ENCODE measurements around the gene KCTD2. TPM values are rescaled to one million over a fixed set of nuclear protein-coding genes. Genes with fewer than 3 reads are reported as not detected.

Gene KCTD2
- total RNA-seq (2011; cell fraction: chromatin; rRNA removed; ENCODE audit: low replicate concordance): 19.7 and 30.0 TPM in 2 replicates
- total RNA-seq (2011; cell fraction: nucleolus; rRNA removed): 16.8 and 17.0 TPM in 2 replicates
- total RNA-seq (2011; cell fraction: nucleoplasm; rRNA removed): 19.6 and 20.1 TPM in 2 replicates
- 11.2 and 15.3 TPM in 2 replicates for total RNA-seq (2014; rRNA removed)
- 13.5 and 13.8 TPM in 2 replicates for total RNA-seq (2014; rRNA removed; fragmentation: Illumina TruSeq; extraction: Trizol)
- 15.9 and 16.4 TPM in 2 replicates for total RNA-seq (2015; rRNA removed; fragmentation: Illumina TruSeq; extraction: Trizol)
- total RNA-seq (2021): 18.1 and 20.2 TPM in 2 replicates
- 32.5 and 32.9 TPM in 2 replicates for polyA plus RNA-seq (2011; rRNA removed)
- polyA plus RNA-seq (2011; cell fraction: cytosol; rRNA removed): 25.1 and 26.6 TPM in 2 replicates
- 21.0 and 22.5 TPM in 2 replicates for polyA plus RNA-seq (2011; cell fraction: nucleus; rRNA removed)
- 14.4 and 17.7 TPM in 2 replicates for polyA plus RNA-seq (2012)
- 22.3 and 22.9 TPM in 2 replicates for polyA plus RNA-seq (2014; fragmentation: Illumina TruSeq; extraction: Trizol)
- 1 to 10 TPM; 1.7 to 2.3 TPM for polyA plus RNA-seq (2014; fragmentation: Nextera tagmentation; extraction: Ambion mirVana)
- polyA plus RNA-seq (2014; rRNA removed): 15.8 and 16.0 TPM in 2 replicates
- polyA minus RNA-seq (2011; rRNA and poly(A)+ RNA removed): 19.9 and 22.9 TPM in 2 replicates
- 13.4 and 13.6 TPM in 2 replicates for polyA minus RNA-seq (2011; cell fraction: cytosol; rRNA and poly(A)+ RNA removed)
- 4.6 and 5.8 TPM in 2 replicates for polyA minus RNA-seq (2011; cell fraction: nucleus; rRNA and poly(A)+ RNA removed)
- Bru-seq, nascent RNA: percentile 61 among the genes with signal in this experiment
- percentile 69 among the genes with signal in this experiment for BruChase-seq, experiment 1, labeled RNA remaining after a 2-hour chase
- percentile 73 among the genes with signal in this experiment for BruChase-seq, experiment 2, labeled RNA remaining after a 6-hour chase
- long read RNA-seq, experiment 1, transcript KCTD2-201 (6 exons, 3,635 nt): major isoform, 19 of 75 reads
- long read RNA-seq, experiment 1, partial matches to known transcripts: 52 of 75 reads
- long read RNA-seq, experiment 1, other reads (novel, unspliced or antisense): 4 of 75 reads
- long read RNA-seq, experiment 2, transcript KCTD2-201 (6 exons, 3,635 nt): major isoform, 21 of 34 reads
- long read RNA-seq, experiment 2, partial matches to known transcripts: 3 of 34 reads
- long read RNA-seq, experiment 2, other reads (novel, unspliced or antisense): 9 of 34 reads
- long read RNA-seq, experiment 3, partial matches to known transcripts: 0 of 4 reads
- long read RNA-seq, experiment 3, other reads (novel, unspliced or antisense): 4 of 4 reads

- peak; percentile 94 for FAIRE-seq
- no peaks in the 10 kb centered on the region; the same call in 1 of the 2 replicates for H4K20me1 ChIP-seq (replicated peaks; ENCODE audit: control insufficient read depth, insufficient read depth, low read length)
- peak; percentile 97 to 99 (median 98) for DNase-seq (ENCODE audit: extremely low read depth in 1 of 4, low spot score in 3 of 4)
- peak; percentile 98 for ATAC-seq
- peak within 1 kb of the TSS; percentile 97 to 98 for H3K9ac ChIP-seq (ENCODE audit: insufficient read depth in 1 of 2, low read depth in 2 of 2, low read length in 2 of 2)
- H3K36me3 ChIP-seq (ENCODE audit: control insufficient read depth, insufficient read depth, low read length): peaks cover 32% of the 10 kb centered on the region; the same call in 2 of the 3 replicates
- peak within 1 kb of the TSS; percentile 96 for H3K4me2 ChIP-seq (ENCODE audit: insufficient read depth, low read length)
- peak within 1 kb of the TSS; percentile 100 for H3K4me3 ChIP-seq
- H3K27ac ChIP-seq (ENCODE audit: extremely low read depth, low read depth, low read length): peak within 1 kb of the TSS; percentile 97
- H3K27me3 ChIP-seq (ENCODE audit: control insufficient read depth in 2 of 2, insufficient read depth in 2 of 2, low read length in 2 of 2): no peaks in the 10 kb centered on the region
- peak within 1 kb of the TSS; percentile 86 for H2AFZ ChIP-seq (ENCODE audit: low read depth, low read length)
- intact Hi-C loops (cut with micrococcal nuclease) (loop anchor here (1.0 kb wide), 1 partner anchor 11 kb away; no protein-coding TSS in a partner anchor), in situ Hi-C loops (cut with MboI) (no loop called here)
- whole genome bisulfite sequencing (ENCODE audit: insufficient coverage, low coverage, missing lambda C conversion rate): under 1% methylated on average over 46 of the region's 72 CpGs
- TSS peak; percentile 79 for BruUV-seq (replicated peaks)
- ChIA-PET CTCF (ENCODE audit: low intra/inter-chr PET ratio) (interaction anchor here (0.7 to 1.1 kb wide), 2 partner anchors 84 to 215 kb away, joined by 3 read pairs; partner anchors contain the start of genes GGA3 and MRPS7), POLR2A (interaction anchor here (0.6 to 3.1 kb wide), 15 partner anchors 10 to 591 kb away, joined by 3 to 23 read pairs (median 3); partner anchors contain the start of genes FDXR and MRPL58)
- H3K4me1 ChIP-seq (replicated peaks in 1 of 2; ENCODE audit: control insufficient read depth in 2 of 2, insufficient read depth in 2 of 2, low read length in 2 of 2): peaks cover 11 to 15% of the 10 kb centered on the region in 2 experiments
- H3K9me1 ChIP-seq (ENCODE audit: control insufficient read depth, insufficient read depth, low read length): no peaks in the 10 kb centered on the region
- no peaks in the 10 kb centered on the region for H3K9me3 ChIP-seq (replicated peaks; ENCODE audit: control insufficient read depth, insufficient read depth, low read depth, low read length)
- peaks cover 48% of the 10 kb centered on the region for H3K79me2 ChIP-seq (ENCODE audit: control insufficient read depth, insufficient read depth, low read length)
- TF ChIP-seq CHD2 (IDR thresholded peaks at IDR 0.05; ENCODE audit: low read depth, low read length): peak; percentile 86
- TF ChIP-seq LCOR (CRISPR knock-in tag; IDR thresholded peaks at IDR 0.05): peak; percentile 76; the same call in 1 of the 2 replicates
- peak; percentile 94 for TF ChIP-seq NFYB (IDR thresholded peaks at IDR 0.05; ENCODE audit: extremely low read depth, insufficient read length)
- peak; percentile 92 for TF ChIP-seq TCF7L2 (IDR thresholded peaks at IDR 0.05; ENCODE audit: low read depth, low read length)
- TF ChIP-seq, protein P1, sequence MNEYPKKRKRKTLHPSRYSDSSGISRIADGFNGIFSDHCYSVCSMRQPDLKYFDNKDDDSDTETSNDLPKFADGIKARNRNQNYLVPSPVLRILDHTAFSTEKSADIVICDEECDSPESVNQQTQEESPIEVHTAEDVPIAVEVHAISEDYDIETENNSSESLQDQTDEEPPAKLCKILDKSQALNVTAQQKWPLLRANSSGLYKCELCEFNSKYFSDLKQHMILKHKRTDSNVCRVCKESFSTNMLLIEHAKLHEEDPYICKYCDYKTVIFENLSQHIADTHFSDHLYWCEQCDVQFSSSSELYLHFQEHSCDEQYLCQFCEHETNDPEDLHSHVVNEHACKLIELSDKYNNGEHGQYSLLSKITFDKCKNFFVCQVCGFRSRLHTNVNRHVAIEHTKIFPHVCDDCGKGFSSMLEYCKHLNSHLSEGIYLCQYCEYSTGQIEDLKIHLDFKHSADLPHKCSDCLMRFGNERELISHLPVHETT (CRISPR knock-in tag; conservative IDR thresholded peaks at IDR 0.05 in 1 of 2, IDR thresholded peaks at IDR 0.05 in 1 of 2): peak in 1 of 2 experiments; percentile 91; a peak in 2 of 4 replicates
- TF ChIP-seq ETV1 (tag; conservative IDR thresholded peaks at IDR 0.05; ENCODE audit: low read depth): peak; percentile 75
- TF ChIP-seq CREB3L1 (IDR thresholded peaks at IDR 0.05; ENCODE audit: borderline replicate concordance, low read depth): peak; percentile 51; the same call in 1 of the 2 replicates
- TF ChIP-seq NONO (IDR thresholded peaks at IDR 0.05; ENCODE audit: low read depth in 2 of 2, low read length in 1 of 2): peak in 1 of 2 experiments; percentile 98; a peak in 2 of 4 replicates
- TF ChIP-seq TAF7 (tag; IDR thresholded peaks at IDR 0.05): peak; percentile 71
- TF ChIP-seq ZNF76 (CRISPR knock-in tag; IDR thresholded peaks at IDR 0.05; ENCODE audit: borderline replicate concordance): peak; percentile 50; the same call in 1 of the 2 replicates
Observed at GRCh38 chr17:75046407-75047289, at the start of gene KCTD2, which contains the start of gene ATP5PD. KCTD2 (plus strand) TSS chr17:75047225; CDS start chr17:75047251, 26 bp downstream. ATP5PD (minus strand) TSS chr17:75046969; CDS start chr17:75042650, 4,319 bp downstream.
